ENCODE data around the gene HPN.
"Not testable (repeated sequence)": the region's sequence is repeated elsewhere in the genome, so short reads cannot be mapped to it uniquely, and the experiment has no call there.

The HPN gene

GRCh38 chr19:35026418-35026817 is 15.1 kb upstream of the HPN start:
- Histone ChIP-seq H3K4me1 (ENCODE audit: insufficient read depth, low read length) (peaks cover 6% of the 10 kb centered on the region), H3K36me3 (ENCODE audit: insufficient read depth, low read length) (peaks cover 53% of the 10 kb centered on the region), H3K27me3 (ENCODE audit: insufficient read depth, low read length) (peaks cover 6% of the 10 kb centered on the region), H3K9me3 (ENCODE audit: low read length) (no peaks in the 10 kb centered on the region), H3K4me3 (ENCODE audit: low read length) (no peak overlapping the region), H2AFZ (ENCODE audit: low read depth, low read length) (no peak overlapping the region)

DNA sequence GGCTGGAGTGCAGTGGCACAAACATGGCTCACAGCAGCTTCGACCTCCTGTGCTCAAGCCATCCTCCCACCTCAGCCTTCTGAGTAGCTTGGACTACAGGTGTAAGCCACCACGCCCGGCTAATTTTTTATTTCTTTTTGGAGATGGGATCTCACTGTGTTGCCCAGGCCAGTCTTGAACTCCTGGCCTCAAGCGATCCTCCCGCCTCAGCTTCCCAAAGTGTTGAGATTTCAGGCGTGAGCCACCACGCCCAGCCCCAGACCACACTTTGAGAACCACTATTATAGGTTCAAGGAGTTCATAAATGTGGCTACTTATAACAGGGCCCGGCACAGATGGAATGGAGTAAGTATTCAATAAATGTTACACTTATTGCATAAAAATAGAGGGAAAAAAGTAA is 14.5 kb upstream of the HPN start:
- Histone ChIP-seq H3K4me1 (ENCODE audit: insufficient read depth, low read length) (peaks cover 9% of the 10 kb centered on the region), H2AFZ (ENCODE audit: low read depth, low read length) (no peak overlapping the region), H3K27me3 (ENCODE audit: insufficient read depth, low read length) (peaks cover 12% of the 10 kb centered on the region), H3K4me3 (ENCODE audit: low read length) (no peak overlapping the region), H3K9me3 (ENCODE audit: low read length) (no peaks in the 10 kb centered on the region), H3K36me3 (ENCODE audit: insufficient read depth, low read length) (peaks cover 47% of the 10 kb centered on the region)

DNA sequence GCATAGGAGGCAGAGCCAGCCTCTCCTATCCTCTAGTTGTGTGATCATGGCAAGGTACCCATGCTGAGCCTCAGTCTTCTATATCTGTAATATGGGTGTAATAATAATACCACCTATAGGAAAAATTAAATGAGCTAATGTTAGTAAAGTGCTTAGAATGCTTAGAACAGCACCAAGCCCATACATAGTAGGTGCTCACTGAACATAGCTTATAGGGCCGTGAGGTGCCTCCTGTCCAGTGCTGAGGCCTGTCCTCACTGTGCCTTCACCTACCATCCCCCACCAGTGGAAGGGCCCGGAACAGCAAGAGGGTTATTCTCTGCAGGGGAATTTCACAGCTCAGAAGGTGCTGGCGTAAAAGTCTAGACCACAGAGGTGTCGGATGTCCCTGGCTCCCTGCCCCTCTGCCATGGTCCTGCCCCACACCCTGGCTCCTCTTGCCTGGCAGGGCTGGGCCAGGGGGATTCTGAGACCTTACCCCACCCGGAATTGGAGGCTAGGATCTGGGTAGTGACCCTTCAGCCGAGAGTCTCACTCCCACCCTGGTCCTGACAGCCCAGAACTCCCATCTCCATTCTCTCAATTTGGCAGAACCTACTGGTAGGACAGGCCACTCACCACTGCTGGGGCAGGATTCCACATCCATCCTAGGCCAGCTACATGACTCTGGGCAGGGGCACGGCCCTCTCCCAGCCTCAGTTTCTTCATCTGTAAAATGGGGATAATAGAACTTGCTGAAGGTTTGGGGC is 13.5 kb upstream of the HPN start:
- H3K36me3 ChIP-seq (ENCODE audit: insufficient read depth, low read length), result peaks cover 39% of the 10 kb centered on the region
- no peaks in the 10 kb centered on the region for H3K9me3 ChIP-seq (ENCODE audit: low read length)
- no peak overlapping the region for H3K4me3 ChIP-seq (ENCODE audit: low read length)
- H2AFZ ChIP-seq (ENCODE audit: low read depth, low read length), result no peak overlapping the region
- H3K27me3 ChIP-seq (ENCODE audit: insufficient read depth, low read length), result peaks cover 22% of the 10 kb centered on the region
- H3K4me1 ChIP-seq (ENCODE audit: insufficient read depth, low read length), result peaks cover 9% of the 10 kb centered on the region

DNA sequence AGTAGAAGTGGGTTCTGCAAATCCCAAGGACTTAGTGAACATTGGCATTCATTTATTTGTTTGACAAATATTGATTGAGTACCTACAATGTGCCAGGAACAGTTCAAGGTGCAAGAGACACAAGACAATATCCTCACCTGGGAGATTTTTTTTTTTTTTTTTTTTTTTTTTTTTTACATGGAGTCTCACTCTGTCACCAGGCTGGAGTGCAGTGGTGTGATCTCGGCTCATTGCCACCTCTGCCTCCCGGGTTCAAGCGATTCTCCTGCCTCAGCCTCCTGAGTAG is 13.0 kb upstream of the HPN start:
- H3K27me3 ChIP-seq (ENCODE audit: insufficient read depth, low read length), result peaks cover 26% of the 10 kb centered on the region
- peaks cover 34% of the 10 kb centered on the region for H3K36me3 ChIP-seq (ENCODE audit: insufficient read depth, low read length)
- H2AFZ ChIP-seq (ENCODE audit: low read depth, low read length); H3K4me1 ChIP-seq (ENCODE audit: insufficient read depth, low read length); H3K4me3 ChIP-seq (ENCODE audit: low read length); H3K9me3 ChIP-seq (ENCODE audit: low read length): not testable (repeated sequence)

DNA sequence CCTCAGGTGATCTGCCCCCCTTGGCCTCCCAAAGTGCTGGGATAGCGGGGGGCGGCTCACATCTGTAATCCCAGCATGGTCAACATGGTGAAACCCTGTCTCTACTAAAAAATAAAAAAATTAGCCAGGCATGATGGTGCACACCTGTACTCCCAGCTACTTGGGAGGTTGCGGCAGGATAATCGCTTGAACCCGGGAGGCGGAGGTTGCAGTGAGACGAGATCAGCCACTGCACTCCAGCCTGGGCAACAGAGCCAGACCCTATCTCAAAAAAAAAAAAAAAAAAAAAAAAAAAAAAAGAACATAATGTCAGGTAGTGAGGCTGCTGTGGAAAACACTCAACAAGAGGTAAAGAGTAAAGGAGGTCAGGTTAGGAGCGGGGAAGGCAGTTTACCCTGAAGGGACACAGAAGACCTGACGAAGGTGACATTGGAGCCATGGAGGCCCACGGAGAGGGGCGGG is 12.2 kb upstream of the HPN start:
- H3K9me3 ChIP-seq (ENCODE audit: low read length); H3K4me3 ChIP-seq (ENCODE audit: low read length); H3K4me1 ChIP-seq (ENCODE audit: insufficient read depth, low read length); H2AFZ ChIP-seq (ENCODE audit: low read depth, low read length): not testable (repeated sequence)
- Histone ChIP-seq H3K27me3 (ENCODE audit: insufficient read depth, low read length) (peaks cover 26% of the 10 kb centered on the region), H3K36me3 (ENCODE audit: insufficient read depth, low read length) (peaks cover 26% of the 10 kb centered on the region)

- H3K4me3 ChIP-seq (ENCODE audit: low read length), result peak overlapping the region; percentile 43
These were observed 11.7 kb upstream of the HPN start for GRCh38 chr19:35029737-35030256.

GRCh38 chr19:35030257-35031071 is 11.1 kb upstream of the HPN start, which contains the start of gene SCN1B:
SCN1B (plus strand) TSS chr19:35030470; CDS start chr19:35030821, 351 bp downstream.
- H2AFZ ChIP-seq (ENCODE audit: low read depth, low read length), result peak within 1 kb of the TSS; percentile 42
- peaks cover 26% of the 10 kb centered on the region for H3K27me3 ChIP-seq (ENCODE audit: insufficient read depth, low read length)
- no peaks in the 10 kb centered on the region for H3K9me3 ChIP-seq (ENCODE audit: low read length)
- H3K4me1 ChIP-seq (ENCODE audit: insufficient read depth, low read length), result peaks cover 9% of the 10 kb centered on the region
- peaks cover 22% of the 10 kb centered on the region for H3K36me3 ChIP-seq (ENCODE audit: insufficient read depth, low read length)
- peak within 1 kb of the TSS; percentile 43 for H3K4me3 ChIP-seq (ENCODE audit: low read length)

More at GRCh38 chr19:35029737-35030256, 11.7 kb upstream of the HPN start:
- peaks cover 25% of the 10 kb centered on the region for H3K36me3 ChIP-seq (ENCODE audit: insufficient read depth, low read length)
- peaks cover 9% of the 10 kb centered on the region for H3K4me1 ChIP-seq (ENCODE audit: insufficient read depth, low read length)
- H2AFZ ChIP-seq (ENCODE audit: low read depth, low read length), result no peak overlapping the region
- peaks cover 26% of the 10 kb centered on the region for H3K27me3 ChIP-seq (ENCODE audit: insufficient read depth, low read length)
- no peaks in the 10 kb centered on the region for H3K9me3 ChIP-seq (ENCODE audit: low read length)

DNA sequence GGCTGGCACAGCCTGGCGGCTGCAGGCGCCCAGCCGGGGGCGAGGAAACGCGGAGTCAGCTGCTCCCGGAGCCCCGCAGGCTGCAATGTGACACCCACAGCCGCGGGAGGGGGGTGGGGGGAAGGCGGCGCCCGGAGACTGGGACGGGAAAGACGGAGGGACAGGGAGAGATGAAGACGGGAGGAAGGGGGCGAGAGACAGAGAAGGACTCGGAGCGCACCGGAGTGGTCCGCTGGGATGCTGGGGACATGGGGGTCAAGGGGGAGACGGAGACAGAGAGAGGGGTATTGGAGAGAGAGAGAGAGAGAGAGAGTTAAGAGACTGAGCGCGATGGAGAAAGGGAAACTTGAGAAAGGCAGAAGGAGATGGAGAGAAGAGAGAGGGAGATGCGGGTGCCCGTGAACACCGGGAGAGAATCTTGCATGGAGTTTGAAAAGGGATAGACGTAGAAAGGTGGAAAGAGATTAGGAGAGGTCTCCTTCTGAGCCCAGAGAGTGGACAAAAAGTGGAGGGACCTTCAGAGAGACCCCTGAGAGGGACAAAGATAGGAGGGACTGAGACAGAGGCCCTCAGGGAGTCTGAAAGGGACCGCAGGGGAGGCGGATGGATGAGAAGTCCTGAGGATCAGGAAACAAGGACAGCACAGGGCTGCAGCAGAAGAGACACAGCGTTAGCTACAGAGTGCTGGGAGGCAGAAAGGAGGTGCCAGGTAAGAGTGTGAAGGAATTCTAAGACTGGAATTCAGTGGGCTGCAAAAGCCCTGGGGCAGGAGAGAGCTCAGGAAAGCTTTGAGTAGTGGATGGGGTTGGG is 10.2 kb upstream of the HPN start:
- Histone ChIP-seq H3K4me1 (ENCODE audit: insufficient read depth, low read length) (peaks cover 9% of the 10 kb centered on the region), H2AFZ (ENCODE audit: low read depth, low read length) (peak overlapping the region; percentile 42), H3K27me3 (ENCODE audit: insufficient read depth, low read length) (peaks cover 26% of the 10 kb centered on the region), H3K36me3 (ENCODE audit: insufficient read depth, low read length) (peaks cover 22% of the 10 kb centered on the region), H3K9me3 (ENCODE audit: low read length) (no peaks in the 10 kb centered on the region), H3K4me3 (ENCODE audit: low read length) (peak overlapping the region; percentile 43)

DNA sequence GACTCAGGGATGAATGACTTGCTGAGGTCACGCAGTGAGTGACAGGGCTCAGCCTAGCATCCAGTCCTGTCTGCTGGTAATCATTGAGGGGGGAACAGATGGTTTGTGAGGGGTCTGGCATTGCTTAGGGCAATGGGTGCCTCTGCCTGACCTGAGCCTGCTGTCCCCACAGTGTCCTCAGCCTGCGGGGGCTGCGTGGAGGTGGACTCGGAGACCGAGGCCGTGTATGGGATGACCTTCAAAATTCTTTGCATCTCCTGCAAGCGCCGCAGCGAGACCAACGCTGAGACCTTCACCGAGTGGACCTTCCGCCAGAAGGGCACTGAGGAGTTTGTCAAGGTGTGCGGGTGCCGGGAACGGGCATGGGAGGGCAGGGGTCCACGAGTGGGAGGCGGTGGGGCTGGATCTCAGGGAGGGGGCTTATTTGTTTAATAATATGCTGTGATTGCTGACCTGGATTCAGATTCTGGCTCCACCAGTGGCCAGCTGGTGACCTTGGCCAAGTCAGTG is 9.1 kb upstream of the HPN start:
- peaks cover 26% of the 10 kb centered on the region for H3K27me3 ChIP-seq (ENCODE audit: insufficient read depth, low read length)
- H3K36me3 ChIP-seq (ENCODE audit: insufficient read depth, low read length), result peaks cover 11% of the 10 kb centered on the region
- peaks cover 9% of the 10 kb centered on the region for H3K4me1 ChIP-seq (ENCODE audit: insufficient read depth, low read length)
- no peak overlapping the region for H2AFZ ChIP-seq (ENCODE audit: low read depth, low read length)
- H3K9me3 ChIP-seq (ENCODE audit: low read length), result no peaks in the 10 kb centered on the region
- H3K4me3 ChIP-seq (ENCODE audit: low read length), result no peak overlapping the region

GRCh38 chr19:35033067-35034004 is 8.2 kb upstream of the HPN start:
- Histone ChIP-seq H3K36me3 (ENCODE audit: insufficient read depth, low read length) (peaks cover 2% of the 10 kb centered on the region), H3K9me3 (ENCODE audit: low read length) (no peaks in the 10 kb centered on the region), H3K4me3 (ENCODE audit: low read length) (no peak overlapping the region), H2AFZ (ENCODE audit: low read depth, low read length) (no peak overlapping the region), H3K4me1 (ENCODE audit: insufficient read depth, low read length) (peaks cover 9% of the 10 kb centered on the region), H3K27me3 (ENCODE audit: insufficient read depth, low read length) (peaks cover 26% of the 10 kb centered on the region)

- Histone ChIP-seq H3K4me3 (ENCODE audit: low read length) (no peak overlapping the region), H3K9me3 (ENCODE audit: low read length) (no peaks in the 10 kb centered on the region), H3K4me1 (ENCODE audit: insufficient read depth, low read length) (peaks cover 9% of the 10 kb centered on the region), H3K36me3 (ENCODE audit: insufficient read depth, low read length) (no peaks in the 10 kb centered on the region), H2AFZ (ENCODE audit: low read depth, low read length) (no peak overlapping the region), H3K27me3 (ENCODE audit: insufficient read depth, low read length) (peaks cover 26% of the 10 kb centered on the region)
These were observed 7.5 kb upstream of the HPN start for GRCh38 chr19:35034005-35034502.

All from neuron (in vitro differentiated cells).